Fibroblast of the aortic adventitia (primary cell): ENCODE results near the gene ATP5PO. TPM values are rescaled to one million over a fixed set of nuclear protein-coding genes. Genes with fewer than 3 reads are reported as not detected.
"Not testable (repeated sequence)": the region's sequence is repeated elsewhere in the genome, so short reads cannot be mapped to it uniquely, and the experiment has no call there.

Experiments used
- DNase-seq: peaks from one replicate; pipeline ENCODE4 v3.0.0-alpha.2; 2010; ENCODE audit warnings: low read depth
- H3K4me3 ChIP-seq: 2 replicates; pipeline ENCODE4 v1.5.1; 2011; ENCODE audit warnings: low read depth, mild to moderate bottlenecking, control low read depth, low read length, moderate library complexity
- total RNA-seq: library from RNA; depleted of rRNA; stranded (reverse); fragments of >200 nt; gene quantifications from 2 replicates; pipeline ENCODE4 v1.2.3, GENCODE V29; 2012; ENCODE audit warnings: low replicate concordance
- TF ChIP-seq, protein P1 (sequence below): IDR thresholded peaks from 2 replicates; pipeline ENCODE4 v1.5.1; 2011; ENCODE audit warnings: mild to moderate bottlenecking, low read length, control low read depth, inconsistent platforms; ENCODE audit not compliant: insufficient read depth

Gene ATP5PO
- total RNA-seq, 1 donor = 304 TPM

DNA sequence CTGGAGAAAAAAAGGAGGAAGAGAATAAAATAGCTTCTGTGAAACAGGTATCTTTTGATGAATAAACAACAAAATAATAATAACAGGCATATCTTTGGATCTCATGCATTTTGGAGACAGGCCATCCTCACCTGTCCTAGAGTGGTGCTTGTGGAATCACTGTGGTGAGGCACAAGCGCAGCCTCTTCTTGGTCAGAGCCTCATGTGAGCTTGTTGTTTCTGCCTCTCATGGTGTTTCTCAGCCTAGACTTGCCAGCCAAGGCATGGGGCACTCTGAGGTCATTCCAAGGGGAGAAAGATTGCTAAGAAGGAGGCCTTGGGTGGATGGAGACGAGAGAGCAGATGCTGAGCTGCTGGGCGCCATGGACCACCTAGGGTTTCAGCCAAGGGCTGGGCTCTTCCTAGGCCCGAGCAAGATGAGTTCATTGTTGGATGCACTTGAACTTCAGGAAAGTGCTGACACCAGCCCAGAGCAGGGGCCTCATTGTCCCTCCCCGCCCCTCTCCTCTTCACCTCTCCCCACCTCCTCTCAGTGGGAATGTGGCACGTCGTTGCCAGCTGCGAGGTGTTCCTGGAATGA lies 49.5 kb downstream of the ATP5PO start:
- no peak for DNase-seq
- H3K4me3 ChIP-seq = no peak overlapping the region
- TF ChIP-seq, protein P1, sequence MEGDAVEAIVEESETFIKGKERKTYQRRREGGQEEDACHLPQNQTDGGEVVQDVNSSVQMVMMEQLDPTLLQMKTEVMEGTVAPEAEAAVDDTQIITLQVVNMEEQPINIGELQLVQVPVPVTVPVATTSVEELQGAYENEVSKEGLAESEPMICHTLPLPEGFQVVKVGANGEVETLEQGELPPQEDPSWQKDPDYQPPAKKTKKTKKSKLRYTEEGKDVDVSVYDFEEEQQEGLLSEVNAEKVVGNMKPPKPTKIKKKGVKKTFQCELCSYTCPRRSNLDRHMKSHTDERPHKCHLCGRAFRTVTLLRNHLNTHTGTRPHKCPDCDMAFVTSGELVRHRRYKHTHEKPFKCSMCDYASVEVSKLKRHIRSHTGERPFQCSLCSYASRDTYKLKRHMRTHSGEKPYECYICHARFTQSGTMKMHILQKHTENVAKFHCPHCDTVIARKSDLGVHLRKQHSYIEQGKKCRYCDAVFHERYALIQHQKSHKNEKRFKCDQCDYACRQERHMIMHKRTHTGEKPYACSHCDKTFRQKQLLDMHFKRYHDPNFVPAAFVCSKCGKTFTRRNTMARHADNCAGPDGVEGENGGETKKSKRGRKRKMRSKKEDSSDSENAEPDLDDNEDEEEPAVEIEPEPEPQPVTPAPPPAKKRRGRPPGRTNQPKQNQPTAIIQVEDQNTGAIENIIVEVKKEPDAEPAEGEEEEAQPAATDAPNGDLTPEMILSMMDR = no peak

DNA sequence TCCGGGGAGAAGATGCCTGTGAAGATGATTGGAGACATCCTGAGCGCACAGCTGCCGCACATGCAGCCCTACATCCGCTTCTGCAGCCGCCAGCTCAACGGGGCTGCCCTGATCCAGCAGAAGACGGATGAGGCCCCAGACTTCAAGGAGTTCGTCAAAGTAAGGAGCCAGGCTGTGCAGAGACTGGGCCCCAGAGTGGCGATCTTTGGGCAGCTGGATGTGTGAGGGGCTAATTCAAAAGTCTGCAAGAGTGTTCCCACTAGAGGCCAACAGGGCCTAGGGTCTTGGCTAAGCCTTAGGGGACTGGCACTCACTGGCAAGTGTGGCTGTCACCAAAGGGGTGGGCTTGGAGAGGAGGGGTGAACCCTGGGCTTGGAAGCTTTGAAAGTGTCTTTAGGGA lies 50.4 kb downstream of the ATP5PO start:
- no peak for DNase-seq
- TF ChIP-seq, protein P1 = no peak

DNA sequence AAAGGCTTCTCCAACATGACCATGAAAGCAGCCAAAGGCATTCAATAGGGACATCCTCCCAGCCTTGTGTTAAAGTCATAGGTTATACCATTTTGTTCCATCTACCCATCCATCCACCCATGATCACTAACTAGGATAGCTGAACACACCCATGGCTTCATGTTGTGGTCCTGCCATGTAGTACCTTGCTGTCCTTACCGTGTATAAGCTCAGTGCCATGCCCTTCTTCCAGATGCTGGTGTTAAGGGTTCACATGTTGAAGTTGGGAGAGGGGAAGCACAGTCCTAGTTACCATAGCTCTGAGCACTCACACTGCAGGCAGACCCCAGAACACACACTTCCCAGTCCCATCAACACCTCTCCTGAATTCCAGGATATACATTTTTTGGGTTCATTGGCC lies 51.5 kb downstream of the ATP5PO start:
- H3K4me3 ChIP-seq = no peak overlapping the region
- no peak for DNase-seq
- TF ChIP-seq, protein P1 = no peak

More for the DNA sequence above, 50.4 kb downstream of the ATP5PO start:
- no peak overlapping the region for H3K4me3 ChIP-seq

DNA sequence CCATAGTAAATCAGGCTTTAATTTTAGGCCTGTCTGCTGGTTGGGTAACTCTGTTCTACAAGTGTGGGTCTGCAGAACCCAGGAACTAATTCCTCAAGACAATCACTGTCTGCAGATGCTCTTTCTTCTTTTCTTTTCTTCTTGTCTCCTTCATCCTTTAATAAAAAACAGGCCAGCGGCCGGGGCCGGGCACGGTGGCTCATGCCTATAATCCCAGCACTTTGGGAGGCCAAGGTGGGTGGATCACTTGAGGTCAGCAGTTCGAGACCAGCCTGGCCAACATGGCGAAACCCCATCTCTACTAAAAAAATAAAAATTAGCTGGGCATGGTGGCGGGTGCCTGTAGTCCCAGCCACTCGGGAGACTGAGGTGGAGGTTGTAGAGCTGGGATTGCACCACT lies 52.4 kb downstream of the ATP5PO start:
- DNase-seq, H3K4me3 ChIP-seq: not testable (repeated sequence)

DNA sequence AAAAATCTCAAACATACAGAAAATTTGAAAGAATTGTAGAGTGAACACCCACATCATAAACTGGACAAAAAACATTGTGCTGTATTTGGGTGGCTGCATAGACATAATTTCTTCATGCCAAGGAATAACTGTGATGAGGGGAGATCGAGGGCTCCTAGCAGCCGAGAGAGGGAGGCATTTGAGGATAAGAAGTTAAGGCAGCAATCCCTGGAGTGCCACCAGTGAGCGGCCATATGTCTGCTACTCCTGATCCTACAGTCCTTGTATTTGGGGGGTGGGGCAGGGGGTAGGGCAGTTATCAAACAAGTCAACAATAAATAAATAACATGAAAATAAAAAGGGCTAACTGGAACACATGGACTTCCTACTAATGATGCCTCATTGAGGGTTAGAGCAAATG lies 54.5 kb downstream of the ATP5PO start:
- TF ChIP-seq, protein P1 = no peak
- no peak overlapping the region for H3K4me3 ChIP-seq
- DNase-seq = no peak

DNA sequence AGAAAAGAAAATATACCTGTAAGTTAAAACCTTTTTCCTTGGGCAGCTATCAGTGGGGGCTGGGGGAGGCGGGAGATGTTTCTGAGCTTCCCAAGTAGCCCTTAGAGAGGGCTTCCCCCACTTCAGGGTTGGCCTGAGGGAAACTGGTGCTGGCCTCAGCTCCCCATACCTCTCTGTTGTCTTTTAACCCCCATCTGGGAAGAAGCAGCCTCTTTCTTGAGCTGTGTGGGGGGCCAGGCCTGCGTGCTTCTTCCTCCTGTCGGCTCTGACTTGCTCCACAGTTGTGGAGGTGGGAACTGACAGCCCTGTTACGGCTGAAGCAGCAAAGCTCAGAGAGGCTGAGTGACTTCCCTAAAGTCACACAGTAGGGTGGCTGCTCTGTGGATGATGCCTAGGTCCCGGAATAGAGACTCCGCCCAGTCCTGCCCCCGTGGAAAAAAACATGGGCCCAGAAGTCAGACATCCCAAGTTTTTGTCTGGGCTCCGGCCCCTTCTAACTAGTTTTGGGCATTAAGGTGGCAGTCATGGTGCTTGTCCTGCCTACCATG lies 55.2 kb downstream of the ATP5PO start:
- no peak overlapping the region for H3K4me3 ChIP-seq
- DNase-seq = no peak
- TF ChIP-seq, protein P1 = no peak

DNA sequence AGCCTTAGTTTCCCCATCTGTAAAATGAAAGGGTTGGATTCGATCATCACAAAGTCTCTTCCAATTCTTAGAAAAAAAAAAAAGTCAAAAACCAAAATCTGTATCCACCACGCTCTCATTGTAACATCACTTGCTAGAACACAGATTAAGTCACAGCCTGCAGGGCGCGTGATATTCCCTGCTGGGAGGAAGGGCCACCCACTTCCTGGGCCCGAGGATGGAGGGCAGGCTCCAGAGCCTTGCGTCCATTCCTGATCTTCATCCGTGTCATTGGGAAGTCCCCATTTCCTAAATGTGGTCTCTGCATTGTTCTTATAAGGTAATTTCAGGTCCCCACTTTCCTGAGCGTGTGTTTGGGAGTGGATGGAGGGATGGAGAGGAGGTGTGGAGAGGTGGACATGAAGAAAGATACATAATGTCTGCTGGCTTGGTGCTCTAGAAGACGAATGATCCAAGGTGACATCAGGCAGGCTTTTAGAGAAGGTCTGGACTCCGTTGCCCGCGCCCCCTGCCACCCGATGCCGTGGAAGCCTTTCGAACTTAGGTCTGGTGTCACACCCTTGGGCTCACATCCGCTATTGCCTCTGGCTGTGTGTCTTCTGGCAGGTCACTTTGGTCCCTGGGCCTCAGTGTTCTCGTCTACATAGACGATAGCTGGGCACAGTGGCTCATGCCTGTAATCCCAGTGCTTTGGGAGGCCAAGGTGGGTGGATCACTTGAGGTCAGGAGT lies 56.1 kb downstream of the ATP5PO start:
- no peak overlapping the region for H3K4me3 ChIP-seq
- DNase-seq = no peak
- TF ChIP-seq, protein P1 = no peak
